K562 treated with DMSO at 1 percent for 4 hours (cell line): ENCODE results near the gene SERPIND1. TPM values are rescaled to one million over a fixed set of nuclear protein-coding genes. Genes with fewer than 3 reads are reported as not detected.

Source experiments
- total RNA-seq: library from RNA; unstranded; fragments of 300-600 nt; gene quantifications from 2 replicates; pipeline ENCODE4 v1.2.3, GENCODE V29; 2022; ENCODE audit not compliant: insufficient read depth

SERPIND1 gene
- not detected in 2 replicates for total RNA-seq

GRCh38 chr22:20773793-20774212 lies at the start of gene SERPIND1:
TSS of gene SERPIND1 (plus strand) at chr22:20774113. CDS start at chr22:20779313, 5,200 bp downstream.

Other genes with a start within 250 kb of the SERPIND1 start
- 162 and 219 TPM in 2 replicates for gene PI4KA, start 84.7 kb downstream of the SERPIND1 start, total RNA-seq
- 77.8 and 78.9 TPM in 2 replicates for gene SNAP29, start 84.9 kb downstream of the SERPIND1 start, total RNA-seq
- 139 and 163 TPM in 2 replicates for gene CRKL, start 143.3 kb downstream of the SERPIND1 start, total RNA-seq
- gene AIFM3, start 193.1 kb downstream of the SERPIND1 start, total RNA-seq = not detected in 2 replicates
- gene LZTR1, start 208.2 kb downstream of the SERPIND1 start, total RNA-seq = 40.5 and 44.9 TPM in 2 replicates
- gene THAP7, start 228.0 kb downstream of the SERPIND1 start, total RNA-seq = 98.7 and 130 TPM in 2 replicates
- gene P2RX6, start 241.1 kb downstream of the SERPIND1 start, total RNA-seq = 1.8 and 2.2 TPM in 2 replicates